Transverse colon (tissue), 4 donors: ENCODE data around the gene ABO.

Experiments
- CTCF ChIP-seq, 5 experiments: fragments of 200-600 bp in 3 of 5; fragments of 450-650 bp in 2 of 5; sonication (generic) in 3 of 5; IDR thresholded peaks; 1 replicate in 2 of 5; 2 replicates in 3 of 5; pipeline ENCODE4 v1.5.1; 2016 to 2017; ENCODE audit warnings: antibody characterized with exemption in 5 of 5, inconsistent platforms in 3 of 5, mild to moderate bottlenecking in 2 of 5, moderate library complexity in 1 of 5
- POLR2AphosphoS5 ChIP-seq, 3 donors: sonication (generic); formaldehyde crosslinking; IDR thresholded peaks; one replicate each; pipeline ENCODE4 v1.6.1; 2016; ENCODE audit warnings: antibody characterized with exemption in 3 of 3

- no peak for TF ChIP-seq CTCF (IDR thresholded peaks at IDR 0.05)
- no peak for TF ChIP-seq POLR2AphosphoS5 (IDR thresholded peaks at IDR 0.05)
These were observed 28.5 kb upstream of the ABO start for GRCh38 chr9:133303266-133304157.
